Fibroblast of the aortic adventitia (primary cell): ENCODE data around the gene CHMP4B. TPM values are rescaled to one million over a fixed set of nuclear protein-coding genes. Genes with fewer than 3 reads are reported as not detected.
A peak's percentile ranks its signal among the peaks of the same experiment; 100 is the strongest.

Experiments used
- DNase-seq: peaks from one replicate; pipeline ENCODE4 v3.0.0-alpha.2; 2010; ENCODE audit warnings: low read depth
- H3K4me3 ChIP-seq: 2 replicates; pipeline ENCODE4 v1.5.1; 2011; ENCODE audit warnings: low read depth, mild to moderate bottlenecking, control low read depth, low read length, moderate library complexity
- CTCF ChIP-seq: IDR thresholded peaks from 2 replicates; pipeline ENCODE4 v1.5.1; 2011; ENCODE audit warnings: mild to moderate bottlenecking, low read length, control low read depth, inconsistent platforms; ENCODE audit not compliant: insufficient read depth
- total RNA-seq: library from RNA; depleted of rRNA; stranded (reverse); fragments of >200 nt; gene quantifications from 2 replicates; pipeline ENCODE4 v1.2.3, GENCODE V29; 2012; ENCODE audit warnings: low replicate concordance

Gene CHMP4B
- total RNA-seq, 1 donor: 54.8 TPM

DNA sequence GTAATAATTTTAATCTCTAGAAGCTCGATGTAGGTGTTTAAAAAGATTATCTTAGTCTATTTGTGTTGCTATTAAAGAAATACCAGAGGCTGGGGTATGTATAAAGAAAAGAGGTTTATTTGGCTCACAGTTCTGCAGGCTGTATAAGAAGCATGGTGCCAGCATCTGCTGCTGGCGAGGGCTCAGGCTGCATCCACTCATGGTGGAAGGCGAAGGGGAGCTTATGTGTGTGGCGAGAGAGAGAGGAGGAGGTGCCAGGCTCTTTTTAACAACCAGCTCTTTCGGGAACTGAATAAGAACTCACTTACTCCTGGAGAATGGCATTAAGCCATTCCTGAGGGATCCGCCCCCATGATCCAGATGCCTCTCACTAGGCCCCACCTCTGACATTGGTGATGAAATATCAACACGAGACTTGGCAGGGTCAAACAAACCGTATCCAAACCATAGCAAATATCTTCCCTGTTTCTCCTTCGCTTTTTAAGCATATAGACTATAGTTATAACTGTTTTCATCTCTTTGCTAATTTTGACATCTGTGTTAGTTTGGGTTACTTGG lies 24.5 kb downstream of the CHMP4B start:
- no peak for TF ChIP-seq CTCF
- H3K4me3 ChIP-seq: no peak overlapping the region
- peak; percentile 42 for DNase-seq

DNA sequence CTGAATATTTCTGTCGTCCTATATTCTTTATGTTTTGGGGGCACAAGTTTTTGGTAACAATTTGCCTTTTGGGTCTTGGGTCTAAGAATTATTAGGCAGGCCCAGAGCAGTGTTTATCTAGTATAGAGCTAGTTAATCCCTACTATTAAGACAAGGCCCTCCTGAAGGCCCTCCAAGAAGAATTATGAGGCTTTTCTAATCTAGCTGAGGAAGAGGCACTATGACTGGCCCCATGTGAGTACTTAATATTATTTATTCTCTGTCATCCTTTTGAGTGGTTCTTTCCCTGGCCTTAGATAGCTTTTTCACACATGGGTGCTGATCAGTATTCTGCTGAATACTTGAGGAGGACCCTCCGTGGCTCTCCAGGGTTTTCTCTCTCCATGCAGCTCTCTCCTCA lies 25.1 kb downstream of the CHMP4B start:
- no peak overlapping the region for H3K4me3 ChIP-seq
- no peak for DNase-seq
- no peak for TF ChIP-seq CTCF

GRCh38 chr20:33837096-33837830 lies 26.1 kb downstream of the CHMP4B start:
- DNase-seq: no peak
- H3K4me3 ChIP-seq: no peak overlapping the region
- TF ChIP-seq CTCF: no peak

DNA sequence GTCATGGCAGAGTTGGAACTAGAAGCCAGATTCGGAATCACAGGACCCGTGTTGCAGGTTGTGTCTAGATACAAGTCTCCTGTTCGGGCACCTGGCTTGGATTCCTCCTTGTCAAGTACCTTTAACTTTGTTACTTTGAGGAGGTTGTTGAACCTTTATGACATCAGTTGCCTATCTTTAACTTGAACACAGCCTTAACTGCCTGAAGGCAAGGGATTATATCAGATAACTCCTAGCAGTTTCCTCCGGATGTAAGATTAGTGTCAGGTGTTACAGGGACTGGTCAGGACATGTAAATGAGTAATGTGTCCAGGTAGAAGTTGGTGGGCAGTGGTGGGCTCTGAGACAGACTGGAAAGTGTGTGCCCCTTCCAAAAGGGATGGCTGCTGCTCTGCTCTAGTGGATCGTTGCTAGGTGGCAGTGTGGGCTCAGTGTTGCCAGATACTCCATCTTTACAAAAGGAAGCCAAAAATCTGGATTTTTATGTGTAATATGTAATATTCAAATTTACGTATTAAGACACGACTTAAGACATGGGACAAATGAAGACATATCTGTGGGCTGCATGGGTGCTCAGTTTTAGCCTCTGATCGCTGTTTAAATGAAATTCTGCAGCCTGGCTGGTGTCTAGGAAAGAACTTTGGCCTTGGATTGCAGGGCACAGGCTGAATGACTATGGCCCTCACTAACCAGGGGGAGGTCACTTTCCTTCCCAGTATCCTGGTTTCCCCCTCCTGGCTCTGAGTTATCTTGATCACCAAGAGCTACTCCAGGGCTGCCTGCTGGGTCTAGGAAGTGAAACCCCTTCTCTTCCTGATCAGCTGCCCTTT lies 27.1 kb downstream of the CHMP4B start:
- TF ChIP-seq CTCF: no peak
- DNase-seq: no peak
- H3K4me3 ChIP-seq: no peak overlapping the region

DNA sequence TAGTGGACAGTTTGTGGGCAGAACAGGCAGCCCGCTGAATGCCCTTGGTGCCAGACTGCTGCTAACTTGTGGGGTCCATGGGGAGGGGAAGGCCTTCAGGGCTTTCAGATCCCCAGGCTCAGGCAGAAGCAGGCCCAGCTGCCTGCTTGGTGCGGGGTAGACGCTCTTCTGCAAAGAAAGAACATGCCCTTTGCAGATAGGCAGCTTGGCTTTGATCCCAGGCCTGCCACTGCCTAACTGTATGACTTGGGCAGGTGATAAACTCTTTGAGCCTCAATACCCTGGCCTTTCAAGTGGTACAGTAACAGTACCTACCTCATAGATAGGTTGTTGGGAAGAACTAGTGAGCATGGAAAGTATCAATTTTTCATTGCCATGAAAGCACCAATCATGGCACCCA lies 28.4 kb downstream of the CHMP4B start:
- no peak for DNase-seq
- no peak for TF ChIP-seq CTCF
- no peak overlapping the region for H3K4me3 ChIP-seq

GRCh38 chr20:33840160-33840559 lies 29.0 kb downstream of the CHMP4B start:
- TF ChIP-seq CTCF: no peak
- no peak overlapping the region for H3K4me3 ChIP-seq
- no peak for DNase-seq
